Measurements from ENCODE around the gene COL16A1.
A peak's percentile ranks its signal among the peaks of the same experiment; 100 is the strongest.

The COL16A1 gene

DNA sequence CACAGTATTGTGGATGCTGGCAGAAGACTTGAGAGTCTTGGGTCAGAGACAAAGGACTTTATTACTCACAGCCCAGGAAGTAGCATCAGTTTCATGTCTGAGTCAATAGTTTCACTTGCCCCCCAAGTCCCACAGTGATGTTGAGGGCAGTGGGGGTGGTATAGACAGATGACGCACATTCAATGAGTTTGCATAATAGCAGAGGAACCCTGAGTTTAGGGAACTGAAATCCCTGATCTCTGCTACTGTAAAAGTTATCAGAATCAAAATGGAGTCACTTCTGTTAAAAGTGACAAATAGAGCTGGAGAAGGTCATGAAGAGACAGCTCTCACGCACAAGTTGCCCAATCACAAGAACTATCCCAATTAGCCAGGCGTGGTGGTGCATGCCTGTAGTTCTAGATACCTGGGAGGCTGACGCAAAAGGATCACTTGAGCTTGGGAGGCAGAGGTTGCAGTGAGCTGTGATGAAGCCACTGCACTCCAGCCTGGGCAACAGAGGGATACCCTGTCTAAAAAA lies 97.8 kb downstream of the COL16A1 start:
- TF ChIP-seq, protein P1, sequence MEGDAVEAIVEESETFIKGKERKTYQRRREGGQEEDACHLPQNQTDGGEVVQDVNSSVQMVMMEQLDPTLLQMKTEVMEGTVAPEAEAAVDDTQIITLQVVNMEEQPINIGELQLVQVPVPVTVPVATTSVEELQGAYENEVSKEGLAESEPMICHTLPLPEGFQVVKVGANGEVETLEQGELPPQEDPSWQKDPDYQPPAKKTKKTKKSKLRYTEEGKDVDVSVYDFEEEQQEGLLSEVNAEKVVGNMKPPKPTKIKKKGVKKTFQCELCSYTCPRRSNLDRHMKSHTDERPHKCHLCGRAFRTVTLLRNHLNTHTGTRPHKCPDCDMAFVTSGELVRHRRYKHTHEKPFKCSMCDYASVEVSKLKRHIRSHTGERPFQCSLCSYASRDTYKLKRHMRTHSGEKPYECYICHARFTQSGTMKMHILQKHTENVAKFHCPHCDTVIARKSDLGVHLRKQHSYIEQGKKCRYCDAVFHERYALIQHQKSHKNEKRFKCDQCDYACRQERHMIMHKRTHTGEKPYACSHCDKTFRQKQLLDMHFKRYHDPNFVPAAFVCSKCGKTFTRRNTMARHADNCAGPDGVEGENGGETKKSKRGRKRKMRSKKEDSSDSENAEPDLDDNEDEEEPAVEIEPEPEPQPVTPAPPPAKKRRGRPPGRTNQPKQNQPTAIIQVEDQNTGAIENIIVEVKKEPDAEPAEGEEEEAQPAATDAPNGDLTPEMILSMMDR (IDR thresholded peaks at IDR 0.05; ENCODE audit: control insufficient read depth, insufficient read depth, low read depth, low read length, missing control alignments) = no peak
- no peak overlapping the region for H3K4me3 ChIP-seq (ENCODE audit: control insufficient read depth, low read depth, low read length)
- peak; percentile 47 for DNase-seq (ENCODE audit: low read depth)

All from AG09309 (cell line).